ENCODE results near the gene NR2F2.

NR2F2 gene

DNA sequence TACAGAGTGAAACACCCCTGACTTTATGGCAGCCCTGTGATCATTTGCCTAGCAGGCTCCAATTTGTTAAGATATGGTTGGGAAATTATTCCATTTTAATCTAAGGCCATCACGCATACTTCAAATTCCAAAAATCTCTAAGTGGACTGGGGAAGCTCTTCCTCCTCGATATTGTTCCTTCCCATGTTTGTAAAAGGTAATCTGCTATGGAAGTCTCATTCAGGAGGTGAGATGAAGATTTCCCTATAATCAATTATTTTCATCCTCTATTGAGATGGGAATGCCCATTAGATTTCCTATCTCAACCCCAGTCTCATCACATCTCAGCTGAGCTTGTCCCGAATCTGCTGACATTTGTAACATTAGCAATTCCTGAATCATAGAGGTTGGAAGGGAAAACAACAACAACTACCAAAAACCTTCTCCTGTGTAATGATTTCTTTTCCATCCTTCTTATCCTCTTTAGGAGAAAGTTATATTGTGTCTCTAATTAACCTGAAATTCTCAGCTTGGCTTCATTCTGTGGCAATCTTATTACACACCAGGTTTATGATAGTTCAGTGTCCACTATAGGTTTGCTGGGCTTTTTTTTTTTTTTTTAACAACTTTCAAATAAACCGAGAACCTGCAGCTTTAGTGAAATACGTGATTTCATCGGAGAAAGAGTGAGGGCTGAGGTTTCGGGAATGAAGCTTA is 2.2 kb upstream of the NR2F2 start:
- no peaks in the 10 kb centered on the region for H3K36me3 ChIP-seq (ENCODE audit: insufficient read depth, insufficient read length, low read length)
- peaks cover 92% of the 10 kb centered on the region for H3K27me3 ChIP-seq (ENCODE audit: insufficient read depth, insufficient read length)
- no peaks in the 10 kb centered on the region for H3K9me3 ChIP-seq (ENCODE audit: insufficient read depth, low read length)
- TF ChIP-seq ZNF274 (IDR thresholded peaks at IDR 0.05; ENCODE audit: low read depth, low read length) (no peak), YY1 (IDR thresholded peaks at IDR 0.05; ENCODE audit: insufficient read depth, insufficient read length) (no peak)
- no peak overlapping the region for H3K9ac ChIP-seq (ENCODE audit: insufficient read length, low read depth)
- no peak overlapping the region for H3K4me3 ChIP-seq (ENCODE audit: insufficient read length, low read depth)
- no peak for DNase-seq (ENCODE audit: low read depth, low spot score)
- H3K4me1 ChIP-seq (ENCODE audit: insufficient read depth, insufficient read length), result peaks cover 5% of the 10 kb centered on the region

DNA sequence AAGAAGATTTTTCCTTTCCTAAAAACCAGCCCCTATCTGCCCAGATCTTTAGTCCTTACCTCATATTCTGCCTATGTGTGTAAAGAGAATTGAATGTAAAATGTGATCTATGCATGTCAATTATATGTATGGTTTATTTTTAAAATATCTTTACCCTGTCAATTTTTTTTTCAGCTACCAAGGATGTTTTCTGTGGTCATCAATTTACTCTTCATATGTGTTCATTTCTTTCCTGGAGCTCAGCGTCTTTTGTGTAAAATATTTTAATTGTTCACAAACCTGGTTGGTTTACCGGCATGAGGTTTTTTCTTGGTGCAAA is 1.7 kb upstream of the NR2F2 start:
- peaks cover 5% of the 10 kb centered on the region for H3K4me1 ChIP-seq (ENCODE audit: insufficient read depth, insufficient read length)
- no peak overlapping the region for H3K4me3 ChIP-seq (ENCODE audit: insufficient read length, low read depth)
- TF ChIP-seq SUZ12 (IDR thresholded peaks at IDR 0.05; ENCODE audit: extremely low read depth, insufficient read depth, insufficient read length) (no peak), YY1 (IDR thresholded peaks at IDR 0.05; ENCODE audit: insufficient read depth, insufficient read length) (no peak)
- H3K36me3 ChIP-seq (ENCODE audit: insufficient read depth, insufficient read length, low read length), result no peaks in the 10 kb centered on the region
- no peaks in the 10 kb centered on the region for H3K9me3 ChIP-seq (ENCODE audit: insufficient read depth, low read length)
- H3K9ac ChIP-seq (ENCODE audit: insufficient read length, low read depth), result no peak overlapping the region
- no peak for DNase-seq (ENCODE audit: low read depth, low spot score)
- peaks cover 92% of the 10 kb centered on the region for H3K27me3 ChIP-seq (ENCODE audit: insufficient read depth, insufficient read length)

DNA sequence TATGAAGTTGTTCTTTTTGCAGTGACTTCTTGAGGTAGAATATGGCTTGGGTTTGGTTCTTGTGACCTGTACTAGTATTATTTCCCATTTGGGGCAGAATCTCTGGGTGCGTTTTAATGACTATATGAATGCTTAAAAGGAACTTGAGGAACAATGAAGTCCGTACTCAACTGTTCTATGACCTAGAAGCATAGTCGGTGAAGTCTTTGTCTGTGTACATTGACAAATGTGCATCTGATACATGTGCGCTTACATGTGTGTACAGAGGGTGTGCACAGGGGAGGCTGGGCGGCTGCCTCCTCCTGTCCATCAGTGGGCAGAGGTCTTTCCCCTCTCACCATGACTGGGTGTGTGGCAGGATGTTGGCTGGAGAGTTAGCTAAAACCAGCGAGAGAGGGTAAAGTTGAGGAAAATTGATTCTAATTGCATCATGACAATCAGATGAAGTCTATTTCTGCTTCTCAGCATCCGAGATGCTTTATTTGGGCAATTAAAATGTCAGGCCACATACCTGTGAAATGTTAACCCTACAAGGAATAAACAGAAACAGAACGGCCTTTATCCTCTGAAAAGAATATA is 1.0 kb upstream of the NR2F2 start:
- Histone ChIP-seq H3K4me3 (ENCODE audit: insufficient read length, low read depth) (peak overlapping the region; percentile 50), H3K9ac (ENCODE audit: insufficient read length, low read depth) (no peak overlapping the region)
- no peak for DNase-seq (ENCODE audit: low read depth, low spot score)

DNA sequence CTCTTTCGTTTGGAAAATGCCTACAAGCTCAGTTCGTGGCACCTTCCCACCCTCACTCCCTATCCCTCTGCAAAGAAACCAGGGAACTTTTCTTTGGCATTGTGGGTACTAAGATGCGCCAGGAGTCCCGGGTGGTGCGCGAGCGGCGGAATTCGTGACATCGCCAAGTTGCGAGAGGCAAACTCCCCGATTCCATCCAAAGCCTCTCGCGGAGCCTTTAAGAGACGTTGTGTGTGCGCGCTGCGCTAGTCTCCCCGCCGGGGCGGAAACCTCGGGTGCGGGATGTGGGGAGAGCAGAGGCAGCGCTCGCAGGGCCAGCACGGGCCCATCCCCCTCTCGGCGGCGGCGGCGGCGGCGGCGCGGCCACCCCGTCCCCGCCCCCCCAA is 443 bp upstream of the NR2F2 start:
- peak overlapping the region; percentile 47 for H3K9ac ChIP-seq (ENCODE audit: insufficient read length, low read depth)
- H3K27me3 ChIP-seq (ENCODE audit: insufficient read depth, insufficient read length), result peaks cover 92% of the 10 kb centered on the region
- H3K9me3 ChIP-seq (ENCODE audit: insufficient read depth, low read length), result no peaks in the 10 kb centered on the region
- TF ChIP-seq YY1 (IDR thresholded peaks at IDR 0.05; ENCODE audit: insufficient read depth, insufficient read length), result no peak
- no peak for TF ChIP-seq SUZ12 (IDR thresholded peaks at IDR 0.05; ENCODE audit: extremely low read depth, insufficient read depth, insufficient read length)
- no peak for TF ChIP-seq ZNF274 (IDR thresholded peaks at IDR 0.05; ENCODE audit: low read depth, low read length)
- peaks cover 7% of the 10 kb centered on the region for H3K36me3 ChIP-seq (ENCODE audit: insufficient read depth, insufficient read length, low read length)
- DNase-seq (ENCODE audit: low read depth, low spot score), result no peak
- peaks cover 5% of the 10 kb centered on the region for H3K4me1 ChIP-seq (ENCODE audit: insufficient read depth, insufficient read length)
- peak overlapping the region; percentile 50 for H3K4me3 ChIP-seq (ENCODE audit: insufficient read length, low read depth)

More for the DNA sequence above, 1.0 kb upstream of the NR2F2 start:
- H3K4me1 ChIP-seq (ENCODE audit: insufficient read depth, insufficient read length), result peaks cover 5% of the 10 kb centered on the region
- peak; percentile 74 for TF ChIP-seq SUZ12 (IDR thresholded peaks at IDR 0.05; ENCODE audit: extremely low read depth, insufficient read depth, insufficient read length)
- no peak for TF ChIP-seq YY1 (IDR thresholded peaks at IDR 0.05; ENCODE audit: insufficient read depth, insufficient read length)
- TF ChIP-seq ZNF274 (IDR thresholded peaks at IDR 0.05; ENCODE audit: low read depth, low read length), result no peak
- H3K36me3 ChIP-seq (ENCODE audit: insufficient read depth, insufficient read length, low read length), result peaks cover 5% of the 10 kb centered on the region
- peaks cover 92% of the 10 kb centered on the region for H3K27me3 ChIP-seq (ENCODE audit: insufficient read depth, insufficient read length)
- no peaks in the 10 kb centered on the region for H3K9me3 ChIP-seq (ENCODE audit: insufficient read depth, low read length)

DNA sequence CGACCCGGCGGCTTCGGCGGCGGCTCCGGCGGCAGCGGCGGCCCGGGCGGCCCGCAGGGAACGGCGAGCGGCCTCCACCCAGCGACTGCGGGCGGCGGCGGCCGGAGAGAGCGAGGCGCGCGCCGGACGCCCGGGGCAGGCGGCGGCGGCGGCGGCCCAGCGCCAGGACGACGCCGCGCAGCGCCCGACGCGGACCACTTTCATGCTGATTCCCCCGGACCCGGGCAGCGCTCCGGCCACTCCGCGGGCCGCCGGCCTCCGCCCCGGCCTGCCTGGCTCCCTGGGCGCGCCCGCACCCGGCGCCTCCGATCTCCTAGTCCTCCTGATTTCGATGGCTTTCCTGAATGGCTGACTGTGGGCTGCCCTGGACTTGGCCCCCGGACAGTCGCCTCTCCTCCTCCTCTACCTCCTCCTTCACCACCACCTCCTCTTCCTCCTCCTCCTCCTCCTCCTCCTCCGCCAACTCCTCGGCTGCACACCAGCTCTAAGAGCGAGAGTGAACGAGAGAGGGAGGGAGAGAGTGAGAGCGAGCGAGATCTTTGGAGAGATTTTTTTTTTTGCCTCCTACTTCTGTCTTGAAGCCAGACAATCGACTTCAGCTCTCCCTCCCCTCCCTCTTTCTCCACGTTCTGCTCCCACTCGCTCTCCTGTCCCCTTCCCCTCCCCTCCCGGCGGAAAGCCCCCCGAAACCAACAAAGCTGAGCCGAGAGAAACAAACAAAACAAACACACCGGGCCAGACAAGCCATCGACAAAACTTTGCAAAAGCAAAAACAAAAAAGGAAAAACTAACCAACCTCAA is 844 bp downstream of the NR2F2 start:
- no peak for TF ChIP-seq YY1 (IDR thresholded peaks at IDR 0.05; ENCODE audit: insufficient read depth, insufficient read length)
- no peak for TF ChIP-seq ZNF274 (IDR thresholded peaks at IDR 0.05; ENCODE audit: low read depth, low read length)
- no peak for TF ChIP-seq SUZ12 (IDR thresholded peaks at IDR 0.05; ENCODE audit: extremely low read depth, insufficient read depth, insufficient read length)
- H3K9ac ChIP-seq (ENCODE audit: insufficient read length, low read depth), result peak overlapping the region; percentile 57
- no peaks in the 10 kb centered on the region for H3K9me3 ChIP-seq (ENCODE audit: insufficient read depth, low read length)
- peaks cover 7% of the 10 kb centered on the region for H3K36me3 ChIP-seq (ENCODE audit: insufficient read depth, insufficient read length, low read length)
- DNase-seq (ENCODE audit: low read depth, low spot score), result no peak
- peaks cover 5% of the 10 kb centered on the region for H3K4me1 ChIP-seq (ENCODE audit: insufficient read depth, insufficient read length)
- peak overlapping the region; percentile 41 for H3K4me3 ChIP-seq (ENCODE audit: insufficient read length, low read depth)
- peaks cover 92% of the 10 kb centered on the region for H3K27me3 ChIP-seq (ENCODE audit: insufficient read depth, insufficient read length)

DNA sequence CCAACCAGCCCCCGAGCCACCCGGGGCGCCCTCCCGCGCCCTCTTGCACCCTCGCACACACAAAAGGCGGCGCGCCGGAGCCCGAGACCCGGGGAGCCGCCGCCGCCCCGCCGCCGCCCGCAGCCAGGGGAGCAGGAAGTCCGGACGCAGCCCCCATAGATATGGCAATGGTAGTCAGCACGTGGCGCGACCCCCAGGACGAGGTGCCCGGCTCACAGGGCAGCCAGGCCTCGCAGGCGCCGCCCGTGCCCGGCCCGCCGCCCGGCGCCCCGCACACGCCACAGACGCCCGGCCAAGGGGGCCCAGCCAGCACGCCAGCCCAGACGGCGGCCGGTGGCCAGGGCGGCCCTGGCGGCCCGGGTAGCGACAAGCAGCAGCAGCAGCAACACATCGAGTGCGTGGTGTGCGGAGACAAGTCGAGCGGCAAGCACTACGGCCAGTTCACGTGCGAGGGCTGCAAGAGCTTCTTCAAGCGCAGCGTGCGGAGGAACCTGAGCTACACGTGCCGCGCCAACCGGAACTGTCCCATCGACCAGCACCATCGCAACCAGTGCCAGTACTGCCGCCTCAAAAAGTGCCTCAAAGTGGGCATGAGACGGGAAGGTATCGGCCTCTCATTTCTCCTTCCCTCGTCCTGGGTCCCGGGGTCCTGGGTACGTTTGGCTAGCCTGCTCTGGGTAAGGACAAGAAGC is 1.6 kb downstream of the NR2F2 start:
- Histone ChIP-seq H3K4me1 (ENCODE audit: insufficient read depth, insufficient read length) (peaks cover 5% of the 10 kb centered on the region), H3K27me3 (ENCODE audit: insufficient read depth, insufficient read length) (peaks cover 92% of the 10 kb centered on the region), H3K4me3 (ENCODE audit: insufficient read length, low read depth) (peak overlapping the region; percentile 36), H3K9ac (ENCODE audit: insufficient read length, low read depth) (peak overlapping the region; percentile 43), H3K9me3 (ENCODE audit: insufficient read depth, low read length) (no peaks in the 10 kb centered on the region), H3K36me3 (ENCODE audit: insufficient read depth, insufficient read length, low read length) (peaks cover 7% of the 10 kb centered on the region)
- no peak for DNase-seq (ENCODE audit: low read depth, low spot score)
- TF ChIP-seq YY1 (IDR thresholded peaks at IDR 0.05; ENCODE audit: insufficient read depth, insufficient read length) (no peak), SUZ12 (IDR thresholded peaks at IDR 0.05; ENCODE audit: extremely low read depth, insufficient read depth, insufficient read length) (peak; percentile 90)

DNA sequence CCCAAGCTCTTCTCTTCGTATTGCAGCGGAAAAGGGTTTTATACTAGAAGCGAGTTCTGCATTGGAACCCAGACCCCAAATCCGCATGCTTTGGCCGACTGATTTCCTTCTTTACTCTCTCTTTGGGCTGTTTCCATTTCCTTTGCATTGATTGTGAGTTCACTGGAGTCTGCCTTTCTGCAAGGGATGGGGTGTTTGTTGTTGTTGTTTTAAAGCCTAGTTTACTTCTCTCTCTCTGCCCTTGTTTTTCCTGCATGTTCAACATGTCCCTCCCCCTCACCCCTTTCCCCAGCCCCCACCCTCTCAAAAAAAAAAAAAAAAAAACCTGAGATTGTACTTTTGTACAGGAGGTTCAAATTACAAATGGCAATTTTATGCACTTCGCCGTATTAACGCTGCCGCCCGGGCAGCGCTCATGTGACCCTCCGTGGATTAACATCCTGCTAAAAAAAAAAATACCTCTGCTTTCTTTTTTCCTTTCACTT is 2.2 kb downstream of the NR2F2 start:
- peaks cover 7% of the 10 kb centered on the region for H3K36me3 ChIP-seq (ENCODE audit: insufficient read depth, insufficient read length, low read length)
- peak overlapping the region; percentile 36 for H3K4me3 ChIP-seq (ENCODE audit: insufficient read length, low read depth)
- H3K27me3 ChIP-seq (ENCODE audit: insufficient read depth, insufficient read length), result peaks cover 92% of the 10 kb centered on the region
- peak overlapping the region; percentile 36 for H3K9ac ChIP-seq (ENCODE audit: insufficient read length, low read depth)
- DNase-seq (ENCODE audit: low read depth, low spot score), result no peak
- H3K4me1 ChIP-seq (ENCODE audit: insufficient read depth, insufficient read length), result peaks cover 5% of the 10 kb centered on the region
- no peaks in the 10 kb centered on the region for H3K9me3 ChIP-seq (ENCODE audit: insufficient read depth, low read length)
- no peak for TF ChIP-seq YY1 (IDR thresholded peaks at IDR 0.05; ENCODE audit: insufficient read depth, insufficient read length)
- no peak for TF ChIP-seq ZNF274 (IDR thresholded peaks at IDR 0.05; ENCODE audit: low read depth, low read length)
- TF ChIP-seq SUZ12 (IDR thresholded peaks at IDR 0.05; ENCODE audit: extremely low read depth, insufficient read depth, insufficient read length), result peak; percentile 72
